Endothelial cell of umbilical vein (primary cell): ENCODE results near the gene UQCRC1. TPM values are rescaled to one million over a fixed set of nuclear protein-coding genes. Genes with fewer than 3 reads are reported as not detected.

Experiments used
- BruUV-seq: library from RNA; stranded (reverse); fragments of 400-500 nt; replicated peaks from 2 replicates; lab custom pipeline; 2021; lab: Mats Ljungman, UMichigan
- CTCF ChIA-PET: fragments of 300-600, 350-600 bp; sonication (Branson Sonifier 250); formaldehyde crosslinking; loops from one replicate; lab custom pipeline; 2021; ENCODE audit warnings: antibody characterized with exemption, inconsistent platforms; lab: Charles Lee
- POLR2A ChIA-PET: fragments of 300-600, 350-600 bp; sonication (Branson Sonifier 250); formaldehyde crosslinking; loops from one replicate; lab custom pipeline; 2021; ENCODE audit warnings: antibody characterized with exemption, inconsistent platforms; lab: Charles Lee
- DNase-seq: peaks from one replicate; pipeline ENCODE4 v3.0.0-alpha.2; 2011; ENCODE audit warnings: low read depth, low spot score
- FAIRE-seq: peaks from 2 replicates; lab custom pipeline; 2011; peaks lifted over from hg19 to GRCh38; lab: Jason Lieb, UNC
- H2AFZ ChIP-seq: 2 replicates; pipeline ENCODE4 v1.6.0; 2012; ENCODE audit warnings: low read depth, low read length, control low read depth, inconsistent platforms
- H3K27ac ChIP-seq: 2 replicates; pipeline ENCODE4 v1.5.1; 2011; ENCODE audit warnings: low read depth, mild to moderate bottlenecking, control low read depth, low read length, moderate library complexity; ENCODE audit not compliant: insufficient read depth
- H3K27me3 ChIP-seq, 2 experiments: 2 replicates each; pipeline versions ENCODE4 v1.6.0 to v1.6.1; 2011; ENCODE audit warnings: low read length in 2 of 2, mixed read lengths in 1 of 2; ENCODE audit not compliant: control insufficient read depth in 2 of 2, insufficient read depth in 2 of 2
- H3K36me3 ChIP-seq, 2 experiments: 2 replicates in 1 of 2; 3 replicates in 1 of 2; pipeline ENCODE4 v1.5.1; 2011; ENCODE audit warnings: low read length in 2 of 2, mild to moderate bottlenecking in 1 of 2, moderate library complexity in 1 of 2; ENCODE audit not compliant: control insufficient read depth in 2 of 2, insufficient read depth in 2 of 2; ENCODE audit errors: extremely low read depth in 1 of 2
- H3K4me1 ChIP-seq: 3 replicates; pipeline ENCODE4 v1.5.1; 2011; ENCODE audit warnings: mild to moderate bottlenecking, low read length; ENCODE audit not compliant: control insufficient read depth, insufficient read depth; ENCODE audit errors: extremely low read depth
- H3K4me2 ChIP-seq: 2 replicates; pipeline ENCODE4 v1.6.1; 2011; ENCODE audit warnings: low read length, control low read depth, mixed read lengths; ENCODE audit not compliant: insufficient read depth
- H3K4me3 ChIP-seq, 3 experiments: fragments of 200-600 bp in 1 of 3; sonication (generic), shearing (Covaris generic) in 1 of 3; replicated peaks in 1 of 3; 2 replicates each; pipeline ENCODE4 v1.5.1; 2011 to 2016; ENCODE audit warnings: control low read depth in 3 of 3, low read length in 3 of 3, mild to moderate bottlenecking in 2 of 3, inconsistent platforms in 1 of 3, low read depth in 1 of 3, moderate library complexity in 1 of 3; ENCODE audit not compliant: insufficient read depth in 1 of 3
- H3K79me2 ChIP-seq: 2 replicates; pipeline ENCODE4 v1.6.0; 2012; ENCODE audit warnings: low read length, inconsistent platforms; ENCODE audit not compliant: control insufficient read depth, insufficient read depth
- H3K9ac ChIP-seq: replicated peaks from 2 replicates; pipeline ENCODE3; 2011; ENCODE audit warnings: low read length, control low read depth; ENCODE audit not compliant: insufficient read depth; ENCODE audit errors: extremely low read depth
- H3K9me1 ChIP-seq: replicated peaks from 3 replicates; pipeline ENCODE4 v1.6.0; 2011; ENCODE audit warnings: mild to moderate bottlenecking, low read length; ENCODE audit not compliant: control insufficient read depth, insufficient read depth; ENCODE audit errors: extremely low read depth
- H3K9me3 ChIP-seq: replicated peaks from 2 replicates; pipeline ENCODE4 v1.5.1; 2012; ENCODE audit warnings: low read length, inconsistent platforms; ENCODE audit not compliant: control insufficient read depth, insufficient read depth
- H4K20me1 ChIP-seq: replicated peaks from 2 replicates; pipeline ENCODE3; 2011; ENCODE audit warnings: mild to moderate bottlenecking, low read length; ENCODE audit not compliant: control insufficient read depth, insufficient read depth; ENCODE audit errors: extremely low read depth
- CTCF ChIP-seq, 2 donors: IDR thresholded peaks; 1 replicate in 1 of 2; 2 replicates in 1 of 2; pipeline ENCODE4 v1.5.1; 2011; ENCODE audit warnings: low read length in 2 of 2, mild to moderate bottlenecking in 2 of 2, moderate library complexity in 2 of 2, control low read depth in 1 of 2, inconsistent platforms in 1 of 2, low read depth in 1 of 2; ENCODE audit not compliant: insufficient read depth in 1 of 2; ENCODE audit errors: extremely low read depth in 1 of 2
- EZH2 ChIP-seq: IDR thresholded peaks from 2 replicates; pipeline ENCODE4 v1.6.1; 2012; ENCODE audit warnings: borderline replicate concordance, low read depth, mild to moderate bottlenecking, moderate library complexity, low read length, inconsistent platforms; ENCODE audit not compliant: severe bottlenecking
- FOS ChIP-seq: IDR thresholded peaks from 2 replicates; pipeline ENCODE4 v1.6.1; 2011; ENCODE audit warnings: mild to moderate bottlenecking, low read length, moderate library complexity, borderline replicate concordance; ENCODE audit not compliant: insufficient read depth
- GATA2 ChIP-seq: IDR thresholded peaks from 2 replicates; pipeline ENCODE4 v1.7.0; 2011; ENCODE audit warnings: low read depth, mild to moderate bottlenecking, moderate library complexity, mixed read lengths, low read length; ENCODE audit not compliant: insufficient read length, insufficient read depth
- JUN ChIP-seq: IDR thresholded peaks from 2 replicates; pipeline ENCODE4 v1.6.1; 2011; ENCODE audit warnings: borderline replicate concordance, low read depth; ENCODE audit not compliant: insufficient read length, insufficient read depth
- MAX ChIP-seq: IDR thresholded peaks from 2 replicates; pipeline ENCODE4 v1.6.1; 2011; ENCODE audit not compliant: insufficient read depth, insufficient read length
- MYC ChIP-seq: IDR thresholded peaks from one replicate; pipeline ENCODE4 v1.6.1; 2011; ENCODE audit warnings: mild to moderate bottlenecking, low read depth, low read length
- POLR2A ChIP-seq: IDR thresholded peaks from 2 replicates; pipeline ENCODE4 v1.6.1; 2012; ENCODE audit warnings: low read depth, mild to moderate bottlenecking, control low read depth, low read length
- POLR2AphosphoS5 ChIP-seq: IDR thresholded peaks from 2 replicates; pipeline ENCODE4 v1.6.1; 2012; ENCODE audit warnings: low read depth, mild to moderate bottlenecking, control low read depth, low read length, moderate library complexity; ENCODE audit not compliant: insufficient read depth
- dilution Hi-C: fragments of 300-500 bp; cut with MboI; formaldehyde crosslinking; loops from one replicate; pipeline ENCODE4 v1.15.0; 2019; ENCODE audit warnings: low sequenced_read_pairs; ENCODE audit not compliant: extremely low pct_ligation_motif_present
- intact Hi-C: fragments of 100-400 bp; cut with micrococcal nuclease; formaldehyde crosslinking; loops from one replicate; pipeline ENCODE4 v1.10.0; 2022
- polyA plus RNA-seq, 4 experiments: library from polyadenylated mRNA; depleted of rRNA in 3 of 4; stranded (reverse) in 3 of 4; unstranded in 1 of 4; fragments of >200 nt; gene quantifications; 2 replicates each; pipeline versions ENCODE4 v1.2.1 to v1.2.3, GENCODE V29; 2011 to 2012; ENCODE audit warnings: missing spikeins in 1 of 4
- total RNA-seq: library from RNA; stranded (reverse); gene quantifications from 2 replicates; pipeline ENCODE4 v1.2.3, GENCODE V29; 2021

UQCRC1 gene
- total and polyA plus RNA-seq, 2 donors (not counting 3 experiments of a cell fraction or from before 2014, with no cell fraction given): 184 to 427 TPM

DNA sequence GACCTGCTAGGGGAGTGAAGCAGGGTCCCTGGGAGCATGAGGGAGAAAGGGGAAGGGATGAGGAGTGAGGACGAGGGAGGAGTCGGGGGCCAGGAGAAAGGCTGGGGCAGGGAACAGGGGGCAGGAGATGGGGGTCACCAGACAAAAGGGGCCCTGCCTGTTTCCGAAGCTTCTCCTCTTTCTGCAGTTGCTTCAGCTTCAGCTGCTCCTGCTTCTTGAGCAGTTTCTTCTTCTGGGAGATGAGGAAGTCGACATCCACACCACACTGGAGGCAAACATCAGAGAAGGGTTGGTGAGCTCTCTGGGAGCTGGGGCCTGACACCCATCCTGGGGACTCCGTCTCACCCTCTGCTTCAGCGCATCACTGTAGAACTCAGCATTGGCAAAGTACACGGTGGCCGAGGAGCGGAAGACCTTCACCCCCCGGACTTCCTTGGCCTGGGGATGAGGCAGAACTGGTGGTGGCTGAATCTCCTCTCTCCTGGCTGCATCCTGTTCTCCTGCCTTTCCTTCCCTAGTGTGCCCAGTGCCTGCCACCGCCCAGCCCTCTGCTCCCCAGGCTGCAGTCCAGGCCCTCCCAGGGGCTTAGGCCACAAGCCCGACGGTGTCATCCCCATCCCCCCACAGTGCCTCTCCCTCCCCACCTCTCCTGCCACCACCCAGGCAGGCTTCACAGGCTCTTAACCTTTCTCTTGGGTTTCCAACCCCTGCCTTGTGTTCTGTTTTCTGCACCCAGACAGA is 19.0 kb upstream of the UQCRC1 start:
- H3K4me2 ChIP-seq: no peak overlapping the region
- H3K4me1 ChIP-seq: no peaks in the 10 kb centered on the region
- no peaks in the 10 kb centered on the region for H3K79me2 ChIP-seq
- H3K9ac ChIP-seq: no peak overlapping the region
- no peak overlapping the region for H3K4me3 ChIP-seq
- no peaks in the 10 kb centered on the region for H3K9me3 ChIP-seq
- dilution Hi-C loops: no loop called here
- H2AFZ ChIP-seq: no peak overlapping the region
- no TSS peak for BruUV-seq
- H3K9me1 ChIP-seq: no peaks in the 10 kb centered on the region
- H4K20me1 ChIP-seq: no peaks in the 10 kb centered on the region
- FAIRE-seq: no peak
- CTCF ChIA-PET: no interaction called here
- DNase-seq: no peak
- POLR2A ChIA-PET: no interaction called here
- TF ChIP-seq POLR2A (no peak), EZH2 (no peak), MYC (no peak), JUN (no peak), POLR2AphosphoS5 (no peak), GATA2 (no peak), FOS (no peak), CTCF (IDR thresholded peaks at IDR 0.05; ENCODE audit: extremely low read depth in 1 of 2, insufficient read depth in 1 of 2, low read depth in 1 of 2, low read length in 2 of 2) (no peak), MAX (no peak)
- intact Hi-C loops: no loop called here
- peaks cover 0 to 39% of the 10 kb centered on the region in 2 experiments for H3K36me3 ChIP-seq
- H3K27me3 ChIP-seq: no peaks in the 10 kb centered on the region
- no peak overlapping the region for H3K27ac ChIP-seq
